H1 (cell line): ENCODE measurements around the gene NME7.

Experiments used
- CBX5 ChIP-seq: fragments of 300-800, 300-1000 bp; sonication (generic); IDR thresholded peaks from 2 replicates; pipeline ENCODE4 v1.7.1; 2016; ENCODE audit warnings: antibody characterized with exemption, low read length, low read depth
- CTCF ChIP-seq, 3 experiments: IDR thresholded peaks; 1 replicate in 2 of 3; 2 replicates in 1 of 3; pipeline versions ENCODE4 v1.5.1 to v1.6.1; 2011; ENCODE audit warnings: low read length in 3 of 3, mild to moderate bottlenecking in 3 of 3, inconsistent platforms in 2 of 3, low read depth in 1 of 3, moderate library complexity in 1 of 3; ENCODE audit not compliant: insufficient read depth in 1 of 3; ENCODE audit errors: control extremely low read depth in 1 of 3
- SUZ12 ChIP-seq: fragments of 200-600 bp; sonication (generic); IDR thresholded peaks from 2 replicates; pipeline ENCODE4 v1.6.1; 2012; ENCODE audit warnings: mild to moderate bottlenecking, inconsistent platforms, low read length, moderate library complexity, mixed read lengths

- TF ChIP-seq CBX5 (no peak), SUZ12 (no peak), CTCF (IDR thresholded peaks at IDR 0.05; ENCODE audit: control extremely low read depth in 1 of 3, insufficient read depth in 1 of 3, low read depth in 1 of 3, low read length in 3 of 3) (no peak)
Measured at GRCh38 chr1:169089776-169090175, 277.8 kb downstream of the NME7 start.
